ENCODE data around the gene KCNMA1.

KCNMA1 gene

GRCh38 chr10:77554996-77555397 is 82.6 kb downstream of the KCNMA1 start:
- peak in 1 of 5 donors; percentile 6 for DNase-seq

- no peak for DNase-seq
These were observed 83.6 kb downstream of the KCNMA1 start for GRCh38 chr10:77553966-77554365.

DNA sequence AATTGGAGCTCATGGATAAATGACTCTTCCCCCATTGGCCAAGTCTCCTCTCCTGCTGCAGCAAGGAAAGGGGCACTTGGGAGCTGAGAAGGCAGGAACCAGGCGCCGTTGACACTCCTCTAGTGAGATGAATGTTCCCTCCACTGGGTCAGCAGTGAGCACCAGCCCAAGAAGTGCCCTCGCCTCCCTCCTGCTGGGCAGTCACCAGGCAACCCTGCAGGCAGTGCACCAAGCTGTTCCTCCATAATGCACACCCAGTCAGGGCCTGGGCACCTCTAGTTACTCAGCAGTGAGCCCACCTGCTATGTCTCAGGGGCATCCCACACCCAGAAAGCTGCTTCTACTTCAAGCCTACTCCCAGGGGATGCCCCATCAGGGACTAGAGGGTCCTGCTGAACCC is 84.3 kb downstream of the KCNMA1 start:
- no peak for DNase-seq

GRCh38 chr10:77552252-77552651 is 85.4 kb downstream of the KCNMA1 start:
- no peak for DNase-seq

GRCh38 chr10:77550378-77550777 is 87.2 kb downstream of the KCNMA1 start:
- no peak for DNase-seq

DNA sequence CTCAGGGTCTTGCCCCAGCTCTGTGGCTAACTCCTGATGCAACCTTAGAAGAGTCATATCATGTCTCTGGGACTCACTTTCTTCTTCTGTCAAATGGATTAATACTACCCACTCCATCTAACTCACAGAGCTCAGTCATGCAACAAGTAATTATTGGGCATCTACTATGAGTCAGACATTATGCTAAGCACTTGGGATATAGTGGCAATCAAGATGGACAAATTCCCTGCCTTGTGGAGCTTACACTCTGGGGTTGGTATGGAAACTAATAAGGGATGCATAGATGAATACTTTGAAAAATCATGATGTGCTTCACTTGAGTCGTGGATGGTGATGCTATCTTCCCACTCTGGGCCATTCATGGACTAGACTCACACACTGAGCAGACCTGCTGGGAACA is 88.9 kb downstream of the KCNMA1 start:
- no peak for DNase-seq

GRCh38 chr10:77548157-77548556 is 89.5 kb downstream of the KCNMA1 start:
- no peak for DNase-seq

- no peak for DNase-seq
These were observed 90.1 kb downstream of the KCNMA1 start for GRCh38 chr10:77547307-77548050.

- no peak for DNase-seq
These were observed 91.6 kb downstream of the KCNMA1 start for GRCh38 chr10:77546042-77546441.

DNA sequence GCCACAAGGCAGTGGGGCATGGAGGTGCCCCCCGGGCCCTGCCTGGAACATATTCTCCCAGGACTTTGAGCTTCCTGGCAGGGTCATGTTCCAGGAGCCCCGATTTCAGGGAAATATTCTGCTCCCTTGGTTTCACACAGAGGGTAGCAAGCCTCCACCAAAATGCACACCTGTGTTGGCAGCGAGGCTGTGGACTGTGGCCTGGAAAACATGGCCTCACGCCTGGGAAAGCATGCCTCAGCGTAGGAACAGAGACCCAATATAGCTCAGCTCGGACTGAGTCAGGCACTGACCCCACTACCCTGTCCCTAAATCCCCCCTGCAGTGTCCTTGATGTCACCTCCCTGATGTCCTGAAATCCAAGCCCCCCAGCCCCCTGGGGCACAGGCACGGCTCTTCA is 92.0 kb downstream of the KCNMA1 start:
- DNase-seq: no peak

DNA sequence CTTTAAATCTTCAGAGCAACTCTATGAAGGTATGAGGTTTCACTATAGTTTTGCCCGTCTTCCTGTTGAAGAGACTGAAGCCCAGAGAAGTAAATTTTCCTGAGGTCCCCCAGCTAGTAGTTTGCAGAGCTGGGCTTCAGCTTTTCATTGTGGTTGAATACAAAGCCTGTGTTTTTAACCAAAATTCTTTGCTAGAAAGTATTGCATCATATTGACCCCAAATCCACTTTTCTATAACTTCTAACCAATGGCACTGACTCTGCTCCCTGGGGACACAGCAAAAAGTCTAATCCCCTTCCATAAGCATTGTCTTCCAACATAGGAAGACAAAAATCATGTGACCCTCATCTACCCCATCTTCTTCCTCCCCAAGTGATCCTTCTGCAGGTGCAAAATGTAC is 93.0 kb downstream of the KCNMA1 start:
- no peak for DNase-seq

DNA sequence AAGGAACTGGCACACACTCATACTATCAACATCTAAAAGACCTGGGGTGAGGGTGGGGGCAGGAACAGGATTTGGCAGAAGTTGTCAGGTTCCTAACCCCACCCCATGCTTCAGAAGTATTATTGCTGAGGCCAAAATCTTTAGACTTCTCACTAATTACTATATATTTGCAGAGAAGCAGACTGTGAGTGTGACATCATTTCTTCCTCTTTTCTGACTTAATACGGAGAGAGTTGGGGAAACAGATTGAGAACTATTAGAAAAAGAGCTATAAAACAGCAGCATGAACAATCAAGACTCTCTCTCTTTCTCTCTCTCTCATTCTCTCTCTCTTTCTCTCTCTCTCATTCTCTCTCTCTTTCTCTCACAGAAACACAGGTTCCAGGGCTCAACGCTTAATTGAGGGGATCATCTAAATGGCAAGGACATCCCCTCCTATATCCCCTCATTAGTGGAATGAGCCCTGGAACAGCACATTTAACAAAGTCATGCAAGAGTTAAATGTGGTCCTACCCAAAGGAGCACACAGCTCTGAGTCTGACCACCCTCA is 94.8 kb downstream of the KCNMA1 start:
- DNase-seq: no peak

- DNase-seq: no peak
These were observed 95.7 kb downstream of the KCNMA1 start for GRCh38 chr10:77541944-77542343.

DNA sequence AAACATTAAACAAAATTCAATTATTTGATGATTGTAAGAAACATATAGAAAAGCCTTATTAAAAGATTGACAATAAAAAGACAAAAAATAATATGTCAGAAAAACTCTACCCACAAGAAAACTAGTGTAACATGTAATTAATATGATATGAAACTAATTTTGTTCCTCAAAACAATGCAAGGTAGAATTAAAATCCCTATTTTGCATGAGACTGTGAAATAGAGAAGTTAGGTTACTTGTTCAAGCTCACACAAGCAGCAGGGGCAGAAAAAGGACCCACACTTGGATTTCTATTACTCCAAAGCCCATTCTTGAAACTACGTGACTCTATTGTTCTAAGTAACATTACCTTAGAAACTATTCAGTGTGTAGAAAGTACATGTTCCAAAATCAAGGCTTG is 96.4 kb downstream of the KCNMA1 start:
- no peak for DNase-seq

GRCh38 chr10:77539147-77539935 is 98.3 kb downstream of the KCNMA1 start:
- DNase-seq: no peak

- DNase-seq: no peak
These were observed 99.8 kb downstream of the KCNMA1 start for GRCh38 chr10:77537720-77538373.

DNA sequence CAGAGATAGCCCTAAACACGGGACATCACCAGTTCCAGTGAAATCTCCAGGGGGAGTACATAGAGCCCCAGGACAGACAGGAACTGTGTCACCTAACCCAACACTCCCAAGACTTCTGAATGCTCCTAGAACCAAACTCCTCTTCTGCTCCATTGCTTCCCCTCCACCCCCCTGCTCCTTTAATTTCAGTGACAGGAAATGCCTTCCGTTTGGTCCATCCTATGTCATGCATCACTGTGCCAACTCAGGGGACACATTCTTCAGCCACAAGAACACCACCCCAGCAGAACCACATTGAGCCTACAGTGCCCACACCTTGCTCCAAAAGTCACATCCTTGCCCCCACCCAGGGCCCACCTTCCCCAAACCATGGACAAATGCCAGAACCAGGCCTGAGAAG is 100.5 kb downstream of the KCNMA1 start:
- DNase-seq: no peak

DNA sequence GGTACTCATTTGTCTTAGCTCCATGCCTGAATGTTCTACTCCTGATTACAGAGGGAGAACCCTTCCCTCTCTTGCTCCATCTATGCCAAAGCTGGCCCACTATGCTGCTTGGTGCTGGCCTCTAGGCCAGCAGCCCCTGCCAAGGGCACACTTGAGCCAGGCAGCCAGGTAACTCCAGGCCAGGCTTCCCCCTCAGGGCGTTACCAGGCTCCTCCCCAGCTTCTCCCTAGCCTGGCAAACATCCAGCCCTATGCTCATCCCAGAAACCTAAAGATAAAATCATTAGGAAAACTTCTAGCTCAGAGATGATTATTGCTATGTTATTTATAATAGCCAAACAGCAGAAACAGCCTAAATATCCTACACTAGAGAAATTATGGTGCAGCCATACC is 103.7 kb downstream of the KCNMA1 start:
- DNase-seq: no peak

- DNase-seq: no peak
These were observed 104.3 kb downstream of the KCNMA1 start for GRCh38 chr10:77533146-77533886.

- no peak for DNase-seq
These were observed 105.5 kb downstream of the KCNMA1 start for GRCh38 chr10:77532068-77532467.

GRCh38 chr10:77531441-77532001 is 106.1 kb downstream of the KCNMA1 start:
- DNase-seq: no peak

GRCh38 chr10:77530011-77530410 is 107.6 kb downstream of the KCNMA1 start:
- no peak for DNase-seq
